ENCODE measurements around the gene FYTTD1. TPM values are rescaled to one million over a fixed set of nuclear protein-coding genes. Genes with fewer than 3 reads are reported as not detected.
"Not testable (repeated sequence)": the region's sequence is repeated elsewhere in the genome, so short reads cannot be mapped to it uniquely, and the experiment has no call there.

The FYTTD1 gene
- total RNA-seq (10 to 100 TPM; 45.6 to 63.4 (median 58.0) TPM), polyA plus RNA-seq (100 to 1,000 TPM in 1 of 2 donors, 10 to 100 TPM in 1; 81.0 to 102 TPM), total RNA-seq (95.7 reads per million, percentile 84 among the genes with 10 or more reads in this experiment)

DNA sequence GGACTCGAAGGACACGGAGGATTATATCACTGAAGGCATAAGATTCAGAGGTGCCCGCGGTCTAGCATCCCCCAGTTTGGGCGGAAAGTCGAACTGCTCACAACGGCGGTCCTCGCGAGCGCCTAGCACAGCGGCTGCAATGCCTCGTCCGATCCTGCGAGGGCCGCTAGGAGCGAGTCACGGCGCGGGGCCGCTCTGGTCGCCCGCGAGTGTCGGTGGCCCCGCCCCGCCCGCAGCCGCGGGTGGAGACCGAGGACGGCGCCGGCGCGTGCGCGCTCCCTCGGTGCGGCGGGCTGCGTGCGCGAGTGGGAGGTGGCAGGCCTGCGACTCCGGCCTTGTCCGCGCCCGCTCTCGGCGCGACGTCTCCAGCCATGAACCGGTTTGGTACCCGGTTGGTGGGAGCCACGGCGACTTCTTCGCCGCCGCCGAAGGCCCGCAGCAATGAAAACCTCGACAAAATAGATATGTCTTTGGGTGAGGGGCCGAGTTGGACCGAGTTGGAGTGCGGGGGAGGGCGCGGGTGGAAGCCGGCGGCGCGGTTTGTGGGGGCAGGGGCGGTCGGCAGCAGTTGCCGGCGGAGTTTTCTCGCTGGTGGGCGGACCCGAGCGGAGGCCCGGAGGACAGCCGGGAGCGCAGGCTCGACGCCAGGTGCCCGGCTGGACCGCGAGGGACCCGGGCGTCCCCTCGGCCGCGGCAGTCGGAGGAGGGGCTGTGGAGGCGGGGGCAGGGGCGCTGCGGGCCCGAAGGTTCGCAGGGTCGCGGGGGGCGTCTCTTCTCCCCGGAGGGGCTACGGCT lies at the start of gene FYTTD1:
TSS of gene FYTTD1 (plus strand) at position 283 of the 795 bp plus-strand sequence. CDS start at position 372, 89 bp downstream.
- Mint-ChIP-seq H3K27me3 (no peaks in the 10 kb centered on the region), H3K27ac (peak within 1 kb of the TSS; percentile 95 to 100 (median 99)), H3K4me1 (peaks cover 27 to 61% (median 52%) of the 10 kb centered on the region in 7 donors), H3K36me3 (peaks cover 0 to 1% (median 0%) of the 10 kb centered on the region in 5 donors), H3K9me3 (peaks cover 0 to 4% (median 0%) of the 10 kb centered on the region in 11 donors), H3K4me3 (peak within 1 kb of the TSS; percentile 95 to 100 (median 98))
- H3K27ac ChIP-seq (ENCODE audit: low read depth, low read length) = peak within 1 kb of the TSS; percentile 94
- peaks cover 0 to 7% (median 0%) of the 10 kb centered on the region in 3 experiments for H3K36me3 ChIP-seq (ENCODE audit: control insufficient read depth in 2 of 3, insufficient read depth in 3 of 3, low read length in 3 of 3)
- peak; percentile 89 for ATAC-seq
- intact Hi-C loops (cut with micrococcal nuclease) = loop anchor here (1.0 to 5.0 kb wide), 9 partner anchors 12 to 451 kb away; partner anchors contain the start of genes LRCH3 (in 2 of the 2), DLG1 (in 1 of the 2), LMLN (in 1 of the 2) and RPL35A (in 1 of the 2)
- no peaks in the 10 kb centered on the region for H3K27me3 ChIP-seq (ENCODE audit: control insufficient read depth in 2 of 2, insufficient read depth in 2 of 2, low read length in 2 of 2)
- POLR2A ChIA-PET = interaction anchor here (0.6 to 1.9 kb wide), 10 partner anchors 11 to 243 kb away, joined by 3 to 22 read pairs (median 7); partner anchors contain the start of genes LRCH3 and RUBCN
- H3K4me3 ChIP-seq (ENCODE audit: low read length) = peak within 1 kb of the TSS; percentile 85
- DNase-seq = peak; percentile 79 to 93 (median 88)
- H3K4me1 ChIP-seq (ENCODE audit: control insufficient read depth in 2 of 2, insufficient read depth in 2 of 2, low read length in 2 of 2) = peaks cover 11 to 32% of the 10 kb centered on the region in 2 donors
- no peaks in the 10 kb centered on the region for H3K9me3 ChIP-seq (ENCODE audit: control insufficient read depth in 2 of 3, low read length in 3 of 3)
- CTCF ChIA-PET = interaction anchor here (0.6 to 1.0 kb wide), 2 partner anchors 36 to 191 kb away, joined by 3 to 4 read pairs; no protein-coding TSS in a partner anchor

DNA sequence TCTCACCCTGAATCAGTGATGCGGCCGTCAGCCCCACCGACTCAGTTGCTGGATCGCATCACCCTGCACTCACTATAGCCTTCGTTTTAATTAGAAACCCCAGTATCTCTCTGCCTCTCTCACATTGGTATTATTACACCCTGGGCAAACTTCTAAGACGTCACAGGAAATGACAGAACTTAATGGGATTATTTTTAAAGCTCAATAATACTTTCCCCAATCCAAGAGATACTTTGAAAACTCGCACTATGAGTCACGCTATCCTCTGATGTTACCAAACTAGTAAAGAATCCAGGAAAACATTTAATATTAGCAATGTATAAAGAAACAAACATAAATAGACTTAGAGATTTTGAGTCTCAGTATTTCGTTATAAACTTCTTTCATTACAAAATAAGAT lies 49.6 kb upstream of the FYTTD1 start:
- H3K4me3 Mint-ChIP-seq = no peak overlapping the region
- no peaks in the 10 kb centered on the region for H3K27me3 Mint-ChIP-seq
- CTCF ChIA-PET = interaction anchor here (1.6 kb wide), 1 partner anchor 13 kb away, joined by 4 read pairs; no protein-coding TSS in a partner anchor
- H3K36me3 ChIP-seq (ENCODE audit: control insufficient read depth in 2 of 3, insufficient read depth in 3 of 3, low read length in 3 of 3) = peaks cover 10 to 85% (median 15%) of the 10 kb centered on the region in 3 experiments
- DNase-seq = no peak
- H3K4me1 ChIP-seq (ENCODE audit: control insufficient read depth in 2 of 2, insufficient read depth in 2 of 2, low read length in 2 of 2) = no peaks in the 10 kb centered on the region
- no peaks in the 10 kb centered on the region for H3K9me3 ChIP-seq (ENCODE audit: control insufficient read depth in 2 of 3, low read length in 3 of 3)
- no peak overlapping the region for H3K27ac ChIP-seq (ENCODE audit: low read depth, low read length)
- peaks cover 0 to 2% (median 0%) of the 10 kb centered on the region in 11 donors for H3K9me3 Mint-ChIP-seq
- POLR2A ChIA-PET = interaction anchor here (0.8 kb wide), 1 partner anchor 11 kb away, joined by 8 read pairs; no protein-coding TSS in a partner anchor
- H3K4me1 Mint-ChIP-seq = peaks cover 0 to 9% (median 0%) of the 10 kb centered on the region in 7 donors
- H3K27me3 ChIP-seq (ENCODE audit: control insufficient read depth in 2 of 2, insufficient read depth in 2 of 2, low read length in 2 of 2) = no peaks in the 10 kb centered on the region
- no peak overlapping the region for H3K27ac Mint-ChIP-seq
- no peak for ATAC-seq
- H3K36me3 Mint-ChIP-seq = peaks cover 38 to 77% (median 48%) of the 10 kb centered on the region in 5 donors
- intact Hi-C loops (cut with micrococcal nuclease) = loop anchor here in 1 of 2 donors (5.0 kb wide), 1 partner anchor 37 kb away; the partner anchor contains the start of gene RUBCN
- no peak overlapping the region for H3K4me3 ChIP-seq (ENCODE audit: low read length)

- DNase-seq (no peak), ATAC-seq (no peak)
- Mint-ChIP-seq H3K27ac (peak overlapping the region in 1 of 9 donors; percentile 51), H3K4me3 (no peak overlapping the region), H3K4me1 (peaks cover 0 to 6% (median 0%) of the 10 kb centered on the region in 7 donors), H3K36me3 (peaks cover 31 to 67% (median 39%) of the 10 kb centered on the region in 5 donors), H3K27me3 (no peaks in the 10 kb centered on the region), H3K9me3 (peaks cover 0 to 2% (median 0%) of the 10 kb centered on the region in 11 donors)
- Histone ChIP-seq H3K27me3 (ENCODE audit: control insufficient read depth in 2 of 2, insufficient read depth in 2 of 2, low read length in 2 of 2) (no peaks in the 10 kb centered on the region), H3K36me3 (ENCODE audit: control insufficient read depth in 2 of 3, insufficient read depth in 3 of 3, low read length in 3 of 3) (peaks cover 8 to 70% (median 13%) of the 10 kb centered on the region in 3 experiments), H3K4me3 (ENCODE audit: low read length) (no peak overlapping the region), H3K4me1 (ENCODE audit: control insufficient read depth in 2 of 2, insufficient read depth in 2 of 2, low read length in 2 of 2) (peaks cover 0 to 4% of the 10 kb centered on the region in 2 donors), H3K9me3 (ENCODE audit: control insufficient read depth in 2 of 3, low read length in 3 of 3) (no peaks in the 10 kb centered on the region), H3K27ac (ENCODE audit: low read depth, low read length) (no peak overlapping the region)
- intact Hi-C loops (cut with micrococcal nuclease) = loop anchor here in 1 of 2 donors (5.0 kb wide), 1 partner anchor 35 kb away; the partner anchor contains the start of gene RUBCN
- CTCF ChIA-PET = interaction anchor here (1.6 kb wide), 1 partner anchor 11 kb away, joined by 4 read pairs; no protein-coding TSS in a partner anchor
- POLR2A ChIA-PET = interaction anchor here (0.6 to 3.3 kb wide), 2 partner anchors 11 to 12 kb away, joined by 3 to 18 read pairs; no protein-coding TSS in a partner anchor
Measured at GRCh38 chr3:197701841-197702240, 47.8 kb upstream of the FYTTD1 start.

DNA sequence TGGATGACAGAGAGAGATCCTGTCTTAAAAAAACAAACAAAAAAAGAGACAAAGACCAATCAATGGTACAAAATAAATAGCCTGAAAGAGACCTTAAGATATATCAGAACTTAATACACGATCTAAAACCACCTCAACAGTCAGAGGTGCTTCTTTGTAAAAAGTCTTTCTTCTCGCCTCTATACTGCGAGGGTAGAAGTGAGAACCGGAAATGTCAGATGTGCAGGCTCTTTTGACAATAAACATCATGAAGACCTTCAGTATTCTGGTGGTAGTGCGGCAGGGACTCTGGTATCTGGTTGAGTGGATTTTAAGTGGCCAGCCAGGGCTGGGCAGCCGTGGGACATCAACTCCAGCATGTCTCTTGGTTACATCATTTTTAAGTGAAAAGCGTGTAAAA lies 43.0 kb upstream of the FYTTD1 start:
- peak; percentile 42 for ATAC-seq
- Histone ChIP-seq H3K27ac (ENCODE audit: low read depth, low read length) (no peak overlapping the region), H3K4me3 (ENCODE audit: low read length) (no peak overlapping the region), H3K36me3 (ENCODE audit: control insufficient read depth in 2 of 3, insufficient read depth in 3 of 3, low read length in 3 of 3) (peaks cover 4 to 27% (median 6%) of the 10 kb centered on the region in 3 experiments), H3K4me1 (ENCODE audit: control insufficient read depth in 2 of 2, insufficient read depth in 2 of 2, low read length in 2 of 2) (peaks cover 1 to 4% of the 10 kb centered on the region in 2 donors), H3K27me3 (ENCODE audit: control insufficient read depth in 2 of 2, insufficient read depth in 2 of 2, low read length in 2 of 2) (no peaks in the 10 kb centered on the region), H3K9me3 (ENCODE audit: control insufficient read depth in 2 of 3, low read length in 3 of 3) (no peaks in the 10 kb centered on the region)
- peak overlapping the region in 1 of 10 donors; percentile 42 for H3K4me3 Mint-ChIP-seq
- peaks cover 0 to 2% (median 0%) of the 10 kb centered on the region in 11 donors for H3K9me3 Mint-ChIP-seq
- ChIA-PET CTCF (no interaction called here), POLR2A (no interaction called here)
- H3K4me1 Mint-ChIP-seq = peaks cover 0 to 8% (median 3%) of the 10 kb centered on the region in 7 donors
- intact Hi-C loops (cut with micrococcal nuclease) = no loop called here
- no peaks in the 10 kb centered on the region for H3K27me3 Mint-ChIP-seq
- peaks cover 4 to 26% (median 15%) of the 10 kb centered on the region in 5 donors for H3K36me3 Mint-ChIP-seq
- peak overlapping the region in 2 of 9 donors; percentile 38 to 48 for H3K27ac Mint-ChIP-seq
- no peak for DNase-seq

DNA sequence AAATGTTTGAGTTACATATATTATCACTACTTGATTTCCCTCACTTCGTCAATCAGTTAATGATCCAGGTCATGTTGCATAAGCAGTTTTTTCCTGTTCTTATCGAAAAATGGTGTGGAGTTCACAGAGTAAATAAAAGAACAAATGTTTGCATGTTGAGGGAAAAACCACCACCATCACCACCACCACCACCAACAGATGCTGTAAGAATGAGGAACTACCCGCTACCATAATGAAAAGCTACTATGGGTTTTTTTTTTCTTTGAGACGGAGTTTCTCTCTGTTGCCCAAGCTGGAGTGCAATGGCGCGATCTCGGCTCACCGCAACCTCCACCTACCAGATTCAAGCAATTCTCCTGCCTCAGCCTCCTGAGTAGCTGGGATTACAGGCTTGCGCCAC lies 40.5 kb upstream of the FYTTD1 start:
- intact Hi-C loops (cut with micrococcal nuclease) = no loop called here
- Histone ChIP-seq H3K4me3 (ENCODE audit: low read length) (no peak overlapping the region), H3K4me1 (ENCODE audit: control insufficient read depth in 2 of 2, insufficient read depth in 2 of 2, low read length in 2 of 2) (peaks cover 15 to 19% of the 10 kb centered on the region in 2 donors), H3K27me3 (ENCODE audit: control insufficient read depth in 2 of 2, insufficient read depth in 2 of 2, low read length in 2 of 2) (no peaks in the 10 kb centered on the region), H3K9me3 (ENCODE audit: control insufficient read depth in 2 of 3, low read length in 3 of 3) (no peaks in the 10 kb centered on the region), H3K27ac (ENCODE audit: low read depth, low read length) (no peak overlapping the region), H3K36me3 (ENCODE audit: control insufficient read depth in 2 of 3, insufficient read depth in 3 of 3, low read length in 3 of 3) (peaks cover 0 to 8% (median 0%) of the 10 kb centered on the region in 3 experiments)
- Mint-ChIP-seq H3K36me3 (peaks cover 0 to 15% (median 10%) of the 10 kb centered on the region in 5 donors), H3K4me1 (peaks cover 7 to 26% (median 20%) of the 10 kb centered on the region in 7 donors), H3K27me3 (no peaks in the 10 kb centered on the region), H3K9me3 (peaks cover 0 to 2% (median 0%) of the 10 kb centered on the region in 11 donors), H3K27ac (peak overlapping the region in 4 of 9 donors; percentile 8 to 42 (median 16)), H3K4me3 (no peak overlapping the region)
- CTCF ChIA-PET = no interaction called here
- no peak for ATAC-seq
- no peak for DNase-seq
- POLR2A ChIA-PET = no interaction called here

DNA sequence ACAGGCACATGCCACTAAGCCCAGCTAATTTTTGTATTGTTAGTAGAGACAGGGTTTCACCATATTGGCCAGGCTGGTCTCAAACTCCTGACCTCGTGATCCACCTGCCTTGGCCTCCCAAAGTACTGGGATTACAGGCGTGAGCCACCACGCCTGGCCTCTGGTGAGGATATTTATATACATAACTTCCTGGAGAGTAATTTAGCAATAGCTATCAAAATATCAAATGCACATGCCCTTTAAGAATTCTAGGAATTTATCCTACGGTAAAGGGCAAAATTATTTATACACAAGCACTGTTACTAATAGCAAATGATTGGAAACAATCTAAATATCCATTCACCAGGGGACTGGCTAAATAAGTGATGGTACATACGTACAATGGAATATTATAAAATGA lies 38.7 kb upstream of the FYTTD1 start:
- H3K4me1 ChIP-seq (ENCODE audit: control insufficient read depth in 2 of 2, insufficient read depth in 2 of 2, low read length in 2 of 2) = peaks cover 15% of the 10 kb centered on the region in 2 donors
- ChIA-PET CTCF (interaction anchor here (1.6 kb wide), 1 partner anchor 111 kb away, joined by 4 read pairs; no protein-coding TSS in a partner anchor), POLR2A (interaction anchor here (0.8 to 3.4 kb wide), 3 partner anchors 8 to 25 kb away, joined by 3 to 18 read pairs (median 8); partner anchors contain the start of gene RUBCN)
- ATAC-seq; H3K4me3 ChIP-seq (ENCODE audit: low read length); H3K27me3 Mint-ChIP-seq; H3K9me3 Mint-ChIP-seq; H3K36me3 ChIP-seq (ENCODE audit: control insufficient read depth in 2 of 3, insufficient read depth in 3 of 3, low read length in 3 of 3); H3K27ac ChIP-seq (ENCODE audit: low read depth, low read length); H3K27me3 ChIP-seq (ENCODE audit: control insufficient read depth in 2 of 2, insufficient read depth in 2 of 2, low read length in 2 of 2); DNase-seq; H3K9me3 ChIP-seq (ENCODE audit: control insufficient read depth in 2 of 3, low read length in 3 of 3); intact Hi-C loops (cut with micrococcal nuclease): not testable (repeated sequence)
- Mint-ChIP-seq H3K4me1 (peaks cover 7 to 34% (median 26%) of the 10 kb centered on the region in 7 donors), H3K27ac (peak overlapping the region in 8 of 9 donors; percentile 29 to 93 (median 78)), H3K36me3 (peaks cover 6 to 16% (median 13%) of the 10 kb centered on the region in 5 donors), H3K4me3 (peak overlapping the region in 1 of 10 donors; percentile 19)
